GM18526 (cell line): ENCODE results near the gene CAMKK2.

Source experiments
- POLR2A ChIP-seq: IDR thresholded peaks from 3 replicates; pipeline ENCODE4 v1.6.1; 2011; ENCODE audit not compliant: insufficient read length; ENCODE audit errors: extremely low read depth

Gene CAMKK2

GRCh38 chr12:121240484-121241101, 55.9 kb downstream of the CAMKK2 start:
- no peak for TF ChIP-seq POLR2A

DNA sequence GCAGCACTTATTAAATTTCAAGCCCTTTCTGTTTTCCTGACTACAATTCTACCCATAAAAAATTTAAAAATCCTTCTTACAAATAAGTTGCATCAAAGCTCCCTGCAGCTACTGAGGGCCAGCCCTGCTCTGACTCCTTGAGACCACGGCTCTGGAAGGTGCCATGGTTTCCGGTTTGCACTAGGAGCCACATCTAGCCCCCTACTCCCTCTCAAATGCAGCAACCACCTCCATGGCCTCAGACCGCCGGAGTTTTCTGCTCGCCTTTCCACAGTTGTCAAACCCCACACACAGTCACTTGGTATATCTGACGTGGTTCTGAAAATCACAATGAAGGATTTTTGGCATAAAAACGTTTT, 56.5 kb downstream of the CAMKK2 start:
- no peak for TF ChIP-seq POLR2A

- no peak for TF ChIP-seq POLR2A
Observed at GRCh38 chr12:121239351-121240061, 57.0 kb downstream of the CAMKK2 start.

GRCh38 chr12:121238604-121239350, 57.7 kb downstream of the CAMKK2 start:
- TF ChIP-seq POLR2A: no peak

- TF ChIP-seq POLR2A: no peak
Observed at GRCh38 chr12:121238086-121238485, 58.4 kb downstream of the CAMKK2 start.

DNA sequence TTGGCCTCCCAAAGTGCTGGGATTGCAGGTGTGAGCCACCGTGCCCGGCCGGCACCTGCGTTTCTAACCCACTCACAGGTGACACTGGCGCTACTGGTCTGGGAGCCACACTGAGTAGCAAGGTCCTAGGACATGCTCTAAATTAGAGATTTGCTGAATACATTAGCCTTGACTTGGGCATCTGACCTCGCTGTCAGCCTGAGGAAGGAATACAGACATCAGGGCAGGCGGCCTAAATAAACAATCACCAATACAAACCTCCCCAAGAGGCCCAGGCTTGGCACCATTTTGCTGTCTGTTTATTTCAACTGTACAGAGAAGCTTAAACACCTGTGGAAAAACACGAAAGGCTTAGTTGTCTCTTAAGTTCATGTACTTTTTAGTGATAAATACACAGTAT, 59.1 kb downstream of the CAMKK2 start:
- no peak for TF ChIP-seq POLR2A

GRCh38 chr12:121236776-121237175, 59.7 kb downstream of the CAMKK2 start:
- TF ChIP-seq POLR2A: no peak

DNA sequence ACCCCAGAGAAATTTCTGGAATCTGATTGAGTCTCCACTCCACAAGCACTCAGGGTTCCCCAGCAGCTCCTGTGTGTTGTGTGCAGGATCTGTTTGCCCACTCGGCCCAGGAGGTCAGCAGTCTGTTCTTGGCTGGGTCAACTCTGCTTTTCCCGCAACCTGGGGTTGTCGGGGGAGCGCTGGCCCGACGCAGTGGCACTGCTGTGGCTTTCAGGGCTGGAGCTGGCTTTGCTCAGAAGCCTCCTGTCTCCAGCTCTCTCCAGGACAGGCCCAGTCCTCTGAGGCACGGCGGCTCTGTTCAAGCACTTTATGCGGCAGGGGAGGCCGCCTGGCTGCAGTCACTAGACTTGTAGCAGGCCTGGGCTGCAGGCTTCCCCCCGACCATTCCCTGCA, 62.9 kb downstream of the CAMKK2 start:
- TF ChIP-seq POLR2A: no peak

GRCh38 chr12:121232977-121233627, 63.4 kb downstream of the CAMKK2 start:
- TF ChIP-seq POLR2A: no peak

- no peak for TF ChIP-seq POLR2A
Observed at GRCh38 chr12:121232163-121232562, 64.3 kb downstream of the CAMKK2 start.

DNA sequence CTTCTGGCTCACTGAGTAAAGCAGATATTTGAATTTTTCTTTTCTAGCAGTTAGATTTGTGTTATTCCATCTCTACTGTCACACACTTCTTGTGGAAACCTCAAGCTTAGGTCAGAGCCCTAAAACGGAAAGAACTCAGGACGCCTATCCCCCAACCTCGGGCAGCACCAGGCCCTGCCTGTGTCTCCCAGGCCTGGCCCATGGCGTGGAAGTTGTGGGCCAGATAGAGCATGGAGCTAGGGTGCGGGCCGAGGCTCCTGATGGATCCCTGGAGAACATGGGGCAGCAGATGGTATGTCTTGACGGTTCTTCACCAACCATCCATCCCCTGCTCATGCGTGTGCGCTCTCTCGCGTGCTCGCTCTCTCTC, 66.0 kb downstream of the CAMKK2 start:
- no peak for TF ChIP-seq POLR2A

- TF ChIP-seq POLR2A: no peak
Observed at GRCh38 chr12:121228919-121229665, 67.4 kb downstream of the CAMKK2 start.

GRCh38 chr12:121227294-121227693, 69.2 kb downstream of the CAMKK2 start:
- TF ChIP-seq POLR2A: no peak

GRCh38 chr12:121226399-121226798, 70.1 kb downstream of the CAMKK2 start:
- no peak for TF ChIP-seq POLR2A

GRCh38 chr12:121224591-121224990, 71.9 kb downstream of the CAMKK2 start:
- TF ChIP-seq POLR2A: no peak
